Measurements from ENCODE around the gene BOK. TPM values are rescaled to one million over a fixed set of nuclear protein-coding genes. Genes with fewer than 3 reads are reported as not detected.
A peak's percentile ranks its signal among the peaks of the same experiment; 100 is the strongest.

BOK gene
- total RNA-seq, 3 donors from 2014 or later: 6.7 to 25.5 (median 7.4) TPM

- Histone ChIP-seq H3K36me3 (ENCODE audit: low read depth) (no peaks in the 10 kb centered on the region), H3K4me1 (ENCODE audit: low read depth) (peaks cover 1% of the 10 kb centered on the region), H3K4me3 (no peak overlapping the region), H3K9me3 (no peaks in the 10 kb centered on the region)
- ATAC-seq (no peak), DNase-seq (peak in 1 of 3 donors; percentile 29)
- intact Hi-C loops (cut with DNase I, micrococcal nuclease): no loop called here
- TF ChIP-seq CTCF (IDR thresholded peaks at IDR 0.05): no peak
These were observed 11.6 kb upstream of the BOK start for GRCh38 chr2:241546771-241547498.

- DNase-seq: peak in 1 of 3 donors; percentile 30
- no peak overlapping the region for H3K4me3 ChIP-seq
- H3K36me3 ChIP-seq (ENCODE audit: low read depth): no peaks in the 10 kb centered on the region
- no peak for TF ChIP-seq CTCF (IDR thresholded peaks at IDR 0.05)
- H3K9me3 ChIP-seq: no peaks in the 10 kb centered on the region
- H3K4me1 ChIP-seq (ENCODE audit: low read depth): peaks cover 3% of the 10 kb centered on the region
- intact Hi-C loops (cut with DNase I, micrococcal nuclease): no loop called here
- no peak for ATAC-seq
These were observed 10.6 kb upstream of the BOK start for GRCh38 chr2:241547781-241548450.

GRCh38 chr2:241548451-241548835, 10.1 kb upstream of the BOK start:
- intact Hi-C loops (cut with DNase I, micrococcal nuclease): no loop called here
- TF ChIP-seq CTCF (IDR thresholded peaks at IDR 0.05): no peak
- ATAC-seq: no peak

GRCh38 chr2:241550616-241551580, 7.6 kb upstream of the BOK start:
- H3K9me3 ChIP-seq: no peaks in the 10 kb centered on the region

More at GRCh38 chr2:241548451-241548835, 10.1 kb upstream of the BOK start:
- Histone ChIP-seq H3K4me1 (ENCODE audit: low read depth) (peaks cover 3% of the 10 kb centered on the region), H3K9me3 (no peaks in the 10 kb centered on the region), H3K36me3 (ENCODE audit: low read depth) (no peaks in the 10 kb centered on the region), H3K4me3 (no peak overlapping the region)
- DNase-seq: peak in 1 of 3 donors; percentile 7

More at GRCh38 chr2:241550616-241551580, 7.6 kb upstream of the BOK start:
- no peak for ATAC-seq
- peaks cover 3% of the 10 kb centered on the region for H3K4me1 ChIP-seq (ENCODE audit: low read depth)
- no peak for DNase-seq
- no peak overlapping the region for H3K4me3 ChIP-seq
- no peaks in the 10 kb centered on the region for H3K36me3 ChIP-seq (ENCODE audit: low read depth)
- no peak for TF ChIP-seq CTCF (IDR thresholded peaks at IDR 0.05)
- intact Hi-C loops (cut with DNase I, micrococcal nuclease): no loop called here
